ENCODE results near the gene ANKFY1.

Gene ANKFY1

GRCh38 chr17:4229627-4230541 lies 33.9 kb downstream of the ANKFY1 start (continued):
- TF ChIP-seq ZNF488 (tag by site-specific recombination; IDR thresholded peaks at IDR 0.05), result no peak
- TF ChIP-seq ZNF624 (tag by site-specific recombination; IDR thresholded peaks at IDR 0.05), result no peak
- no peak for TF ChIP-seq ZBTB8A (tag by site-specific recombination; IDR thresholded peaks at IDR 0.05)
- no peak for TF ChIP-seq BCL11A (tag by site-specific recombination; IDR thresholded peaks at IDR 0.05; ENCODE audit: low read depth)
- peak; percentile 94 for TF ChIP-seq PRDM6 (tag by site-specific recombination; IDR thresholded peaks at IDR 0.05)
- peak; percentile 59 for TF ChIP-seq ZNF366 (tag by site-specific recombination; conservative IDR thresholded peaks at IDR 0.05)
- TF ChIP-seq ZBTB48 (tag by site-specific recombination; IDR thresholded peaks at IDR 0.05), result peak; percentile 70
- TF ChIP-seq ZBTB17 (tag by site-specific recombination; IDR thresholded peaks at IDR 0.05), result peak; percentile 84
- no peak for TF ChIP-seq ZNF248 (tag by site-specific recombination; IDR thresholded peaks at IDR 0.05)
- TF ChIP-seq ZBTB20 (tag by site-specific recombination; IDR thresholded peaks at IDR 0.05), result no peak
- no peak for TF ChIP-seq ZNF155 (tag by site-specific recombination; IDR thresholded peaks at IDR 0.05)
- peak; percentile 62 for TF ChIP-seq FEZF1 (tag by site-specific recombination; IDR thresholded peaks at IDR 0.05)
- peak; percentile 43; the same call in 1 of the 2 replicates for TF ChIP-seq ZEB2 (tag by site-specific recombination; IDR thresholded peaks at IDR 0.05)
- TF ChIP-seq TRIM28 (IDR thresholded peaks at IDR 0.05; ENCODE audit: borderline replicate concordance, low read length), result peak; percentile 36; the same call in 1 of the 2 replicates
- peak; percentile 49; the same call in 1 of the 2 replicates for TF ChIP-seq ZNF629 (tag by site-specific recombination; IDR thresholded peaks at IDR 0.05)
- TF ChIP-seq WT1 (tag by site-specific recombination; IDR thresholded peaks at IDR 0.05), result peak; percentile 51; the same call in 1 of the 2 replicates
- peak; percentile 84 for TF ChIP-seq INSM2 (tag by site-specific recombination; IDR thresholded peaks at IDR 0.05)
- no peak for TF ChIP-seq ZNF394 (tag by site-specific recombination; IDR thresholded peaks at IDR 0.05; ENCODE audit: borderline replicate concordance)
- no peak for TF ChIP-seq ZNF16 (tag by site-specific recombination; IDR thresholded peaks at IDR 0.05; ENCODE audit: low read depth)
- TF ChIP-seq PRDM1 (tag by site-specific recombination; IDR thresholded peaks at IDR 0.05), result peak; percentile 96
- TF ChIP-seq ZNF600 (tag by site-specific recombination; IDR thresholded peaks at IDR 0.05), result peak; percentile 93

GRCh38 chr17:4221899-4222659 lies 41.7 kb downstream of the ANKFY1 start:
- Histone ChIP-seq H3K4me3 (ENCODE audit: low read depth, low read length) (no peak overlapping the region), H3K9me3 (ENCODE audit: control insufficient read depth, insufficient read depth, low read depth, low read length) (no peaks in the 10 kb centered on the region), H3K4me1 (ENCODE audit: control insufficient read depth, insufficient read depth, low read length) (peaks cover 15% of the 10 kb centered on the region), H3K36me3 (ENCODE audit: control insufficient read depth in 2 of 2, insufficient read depth in 1 of 2, low read length in 2 of 2) (peaks cover 16 to 26% of the 10 kb centered on the region in 2 experiments), H3K27ac (ENCODE audit: extremely low read depth, low read depth, low read length) (no peak overlapping the region)
- ChIA-PET POLR2A (no interaction called here), CTCF (interaction anchor here (0.7 to 1.2 kb wide), 3 partner anchors 13 to 191 kb away, joined by 3 to 4 read pairs (median 3); no protein-coding TSS in a partner anchor)
- TF ChIP-seq ZNF555 (tag by site-specific recombination; conservative IDR thresholded peaks at IDR 0.05), result no peak
- TF ChIP-seq ZNF155 (tag by site-specific recombination; IDR thresholded peaks at IDR 0.05), result no peak
- TF ChIP-seq ZNF248 (tag by site-specific recombination; IDR thresholded peaks at IDR 0.05), result no peak
- TF ChIP-seq ZNF394 (tag by site-specific recombination; IDR thresholded peaks at IDR 0.05; ENCODE audit: borderline replicate concordance), result no peak
- TF ChIP-seq ZNF692 (tag by site-specific recombination; IDR thresholded peaks at IDR 0.05), result no peak
- no peak for TF ChIP-seq ZBTB7A (tag by site-specific recombination; IDR thresholded peaks at IDR 0.05; ENCODE audit: low read depth)
- no peak for TF ChIP-seq ZNF785 (tag by site-specific recombination; IDR thresholded peaks at IDR 0.05)
- TF ChIP-seq KLF7 (tag by site-specific recombination; IDR thresholded peaks at IDR 0.05; ENCODE audit: borderline replicate concordance), result no peak
- TF ChIP-seq OVOL3 (tag by site-specific recombination; IDR thresholded peaks at IDR 0.05), result no peak
- TF ChIP-seq ZNF600 (tag by site-specific recombination; IDR thresholded peaks at IDR 0.05), result no peak
- TF ChIP-seq EGR2 (tag by site-specific recombination; IDR thresholded peaks at IDR 0.05; ENCODE audit: low read depth), result no peak
- TF ChIP-seq ZNF211 (tag by site-specific recombination; IDR thresholded peaks at IDR 0.05; ENCODE audit: low read depth), result no peak
- no peak for TF ChIP-seq ZFP37 (tag by site-specific recombination; IDR thresholded peaks at IDR 0.05)
- no peak for TF ChIP-seq KLF10 (tag by site-specific recombination; IDR thresholded peaks at IDR 0.05)

All from HEK293 (cell line).